GM11168 (cell line): Measurements from ENCODE around the gene TBC1D5.
"Not testable (repeated sequence)": the region's sequence is repeated elsewhere in the genome, so short reads cannot be mapped to it uniquely, and the experiment has no call there.

Experiments
- in situ Hi-C: fragments of 300-500 bp; cut with MboI; formaldehyde crosslinking; loops from one replicate; pipeline ENCODE4 v1.12.0; 2022; ENCODE audit warnings: low sequenced_read_pairs; ENCODE audit not compliant: unreplicated experiment

The TBC1D5 gene

DNA sequence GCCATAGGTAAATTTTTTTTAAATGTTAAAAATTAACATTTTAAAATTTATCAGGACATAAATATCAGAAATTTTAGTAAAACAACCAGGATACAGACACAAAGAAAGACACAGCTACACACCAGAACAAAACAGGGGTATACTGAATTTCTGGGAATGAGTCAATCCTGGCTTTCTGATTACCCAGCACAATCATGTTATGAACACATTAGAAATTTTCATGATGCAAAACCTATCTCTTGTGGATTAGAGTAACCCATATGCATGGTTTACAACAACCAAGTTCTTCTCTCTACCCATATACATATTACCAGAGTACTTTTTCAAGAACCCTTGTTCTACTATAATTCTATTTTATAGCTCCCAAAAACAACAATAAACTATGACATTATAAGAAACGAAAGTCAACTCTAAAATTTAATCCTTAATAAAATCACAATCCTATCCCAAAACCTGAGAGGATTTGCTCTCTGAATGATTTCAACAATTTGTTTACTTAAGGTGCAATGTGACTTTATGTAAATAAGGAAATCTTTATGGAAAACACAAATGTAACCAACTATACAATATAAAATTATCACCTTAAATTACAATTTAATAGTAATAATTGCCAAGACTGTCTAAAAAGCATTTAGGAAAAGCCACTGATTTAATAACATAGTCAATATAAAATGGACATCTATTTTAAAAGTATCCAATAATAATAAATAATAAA, 184.5 kb downstream of the TBC1D5 start:
- in situ Hi-C loops, result no loop called here

- in situ Hi-C loops, result no loop called here
Observed at GRCh38 chr3:17555525-17555924, 186.9 kb downstream of the TBC1D5 start.

GRCh38 chr3:17554078-17554477, 188.4 kb downstream of the TBC1D5 start:
- in situ Hi-C loops, result no loop called here

- in situ Hi-C loops, result no loop called here
Observed at GRCh38 chr3:17553080-17553479, 189.4 kb downstream of the TBC1D5 start.

- in situ Hi-C loops, result no loop called here
Observed at GRCh38 chr3:17552351-17552750, 190.1 kb downstream of the TBC1D5 start.

GRCh38 chr3:17551895-17552294, 190.5 kb downstream of the TBC1D5 start:
- in situ Hi-C loops, result no loop called here

- in situ Hi-C loops, result no loop called here
Observed at GRCh38 chr3:17551333-17551732, 191.1 kb downstream of the TBC1D5 start.

- in situ Hi-C loops, result no loop called here
Observed at GRCh38 chr3:17550624-17551023, 191.8 kb downstream of the TBC1D5 start.

DNA sequence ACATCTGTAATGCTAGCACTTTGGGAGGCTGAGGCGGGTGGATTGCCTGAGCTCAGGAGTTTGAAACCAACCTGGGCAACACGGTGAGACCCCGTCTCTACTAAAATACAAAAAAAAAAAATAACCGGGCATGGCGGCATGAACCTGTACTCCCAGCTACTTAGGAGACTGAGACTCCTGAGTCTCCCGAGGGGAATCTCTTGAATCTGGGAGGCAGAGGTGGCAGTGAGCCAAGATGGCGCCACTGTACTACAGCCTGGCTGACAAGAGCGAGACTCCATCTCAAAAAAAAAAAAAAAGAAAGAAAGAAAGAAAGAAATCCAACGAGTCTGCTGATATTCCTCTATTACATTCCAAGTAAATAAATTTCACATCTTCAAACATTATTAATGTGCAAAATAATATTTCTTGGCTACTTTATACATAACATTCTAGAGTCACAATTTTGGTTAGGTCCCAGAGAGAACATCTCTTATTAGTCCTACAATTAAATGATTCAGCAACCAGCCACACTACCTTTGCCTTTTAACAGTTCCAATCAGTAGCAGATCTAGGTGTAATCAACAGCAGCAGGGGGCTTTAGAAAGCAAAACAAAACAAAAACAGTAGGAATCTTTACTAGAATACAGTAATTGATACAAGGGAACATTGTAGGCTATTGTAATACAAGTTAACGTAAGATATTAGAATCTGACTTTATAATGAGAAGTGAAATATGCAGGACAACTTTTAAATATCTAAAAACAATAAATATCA, 195.8 kb downstream of the TBC1D5 start:
- in situ Hi-C loops, result no loop called here

GRCh38 chr3:17544632-17545031, 197.8 kb downstream of the TBC1D5 start:
- in situ Hi-C loops, result no loop called here

- in situ Hi-C loops, result no loop called here
Observed at GRCh38 chr3:17542591-17542990, 199.8 kb downstream of the TBC1D5 start.

GRCh38 chr3:17539436-17539835, 203.0 kb downstream of the TBC1D5 start:
- in situ Hi-C loops, result no loop called here

DNA sequence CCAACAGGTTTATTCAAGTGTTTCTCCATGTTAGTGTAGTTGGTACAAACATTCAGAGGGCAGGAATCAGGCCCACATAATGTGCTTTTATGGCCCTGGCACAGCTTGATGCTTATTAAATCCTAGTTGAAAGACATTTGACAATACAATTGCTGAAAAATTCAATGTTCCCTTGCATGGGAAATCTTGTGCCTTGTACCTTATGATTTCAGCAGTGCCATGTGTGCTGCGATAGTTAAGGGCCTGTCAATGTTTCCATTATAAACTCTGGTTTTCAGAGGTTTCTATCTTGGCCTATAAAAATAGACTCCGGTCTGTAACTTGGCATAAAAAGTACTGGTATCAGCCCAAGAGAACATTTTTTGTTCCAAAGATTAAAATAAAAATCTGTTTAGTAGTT, 207.2 kb downstream of the TBC1D5 start:
- in situ Hi-C loops, result no loop called here

DNA sequence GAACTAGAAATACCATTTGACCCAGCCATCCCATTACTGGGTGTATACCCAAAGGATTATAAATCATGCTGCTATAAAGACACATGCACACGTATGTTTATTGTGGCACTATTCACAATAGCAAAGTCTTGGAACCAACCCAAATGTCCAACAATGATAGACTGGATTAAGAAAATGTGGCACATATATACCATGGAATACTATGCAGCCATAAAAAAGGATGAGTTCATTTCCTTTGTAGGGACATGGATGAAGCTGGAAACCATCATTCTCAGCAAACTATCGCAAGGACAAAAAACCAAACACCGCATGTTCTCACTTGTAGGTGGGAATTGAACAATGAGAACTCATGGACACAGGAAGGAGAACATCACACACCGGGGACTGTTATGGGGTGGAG, 210.0 kb downstream of the TBC1D5 start:
- in situ Hi-C loops, result not testable (repeated sequence)

- in situ Hi-C loops, result no loop called here
Observed at GRCh38 chr3:17529677-17530076, 212.8 kb downstream of the TBC1D5 start.

DNA sequence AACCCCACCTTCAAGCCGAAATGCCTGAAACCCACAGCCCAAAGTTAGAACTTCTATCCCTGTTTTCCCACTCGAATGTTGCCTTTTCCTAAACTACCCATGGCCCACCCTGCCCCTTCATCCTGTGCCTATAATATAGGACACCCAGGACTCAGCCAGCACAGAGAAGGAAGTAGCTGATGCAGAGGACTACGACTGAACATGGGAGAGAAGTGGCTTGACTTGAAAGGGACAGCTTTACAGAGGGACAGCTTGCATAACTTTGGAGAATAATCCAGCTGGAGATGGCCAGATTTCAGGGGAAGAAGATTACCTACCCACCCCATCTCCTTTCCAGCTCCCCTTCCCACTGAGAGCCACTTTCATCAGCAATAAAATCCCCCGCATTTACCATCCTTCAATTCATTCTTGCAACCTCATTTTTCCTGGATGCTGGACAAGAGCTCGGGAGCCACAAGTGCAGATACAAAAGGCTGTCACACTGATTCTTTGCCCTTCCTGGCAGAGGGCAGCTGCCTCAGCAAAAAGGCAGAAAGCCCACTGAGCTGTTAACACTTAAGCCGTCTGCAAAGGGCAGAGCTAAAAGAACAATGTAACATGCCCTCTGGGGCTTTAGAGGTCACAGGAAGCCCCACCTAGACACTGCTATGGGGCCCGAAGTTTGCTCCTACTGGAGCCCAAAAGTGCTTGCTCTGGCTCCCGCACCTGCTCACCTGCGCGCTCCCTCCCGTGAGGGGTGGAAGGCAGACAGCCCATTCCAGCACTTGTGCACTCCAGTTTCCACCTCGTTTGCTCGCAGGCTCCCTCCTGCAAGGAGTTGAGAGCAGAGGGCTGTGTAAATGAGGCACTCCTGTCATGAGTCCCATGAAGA, 224.0 kb downstream of the TBC1D5 start:
- in situ Hi-C loops, result no loop called here

DNA sequence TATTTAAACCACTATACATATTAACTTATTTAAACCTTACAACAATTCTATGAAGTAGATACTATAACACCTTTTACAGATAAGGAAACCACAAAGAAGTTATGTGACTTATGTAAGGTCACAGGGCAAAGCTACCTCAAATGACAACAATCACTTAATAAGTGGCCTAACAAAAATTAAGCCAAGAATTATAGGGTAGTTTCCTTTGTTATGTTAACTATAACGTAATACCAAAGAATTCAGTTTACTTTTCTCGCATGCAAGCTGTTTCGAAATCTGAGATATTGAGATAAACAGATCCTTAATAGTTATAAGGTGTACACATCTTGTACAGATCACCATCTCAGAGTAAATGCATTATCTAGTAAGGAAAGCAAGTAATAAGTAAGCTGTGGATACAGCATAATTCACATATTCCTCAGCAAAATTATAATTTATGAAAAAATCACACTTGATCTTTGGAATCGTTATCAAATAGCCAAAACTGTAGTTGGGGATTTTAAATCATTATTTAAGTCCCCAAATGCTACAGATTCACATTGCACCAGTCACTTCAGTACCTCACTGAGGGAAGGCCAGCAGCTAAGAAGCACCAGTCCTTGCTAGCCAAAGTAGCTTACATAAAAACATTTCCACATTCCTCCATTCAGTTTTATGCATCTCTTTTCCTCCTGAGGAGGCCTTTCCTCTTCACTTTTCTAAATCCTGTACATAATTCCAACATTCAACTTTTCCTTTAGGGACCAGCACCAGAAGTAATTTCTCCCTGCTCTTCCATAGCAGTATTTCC, 226.8 kb downstream of the TBC1D5 start:
- in situ Hi-C loops, result no loop called here

GRCh38 chr3:17514597-17514996, 227.8 kb downstream of the TBC1D5 start:
- in situ Hi-C loops, result no loop called here

DNA sequence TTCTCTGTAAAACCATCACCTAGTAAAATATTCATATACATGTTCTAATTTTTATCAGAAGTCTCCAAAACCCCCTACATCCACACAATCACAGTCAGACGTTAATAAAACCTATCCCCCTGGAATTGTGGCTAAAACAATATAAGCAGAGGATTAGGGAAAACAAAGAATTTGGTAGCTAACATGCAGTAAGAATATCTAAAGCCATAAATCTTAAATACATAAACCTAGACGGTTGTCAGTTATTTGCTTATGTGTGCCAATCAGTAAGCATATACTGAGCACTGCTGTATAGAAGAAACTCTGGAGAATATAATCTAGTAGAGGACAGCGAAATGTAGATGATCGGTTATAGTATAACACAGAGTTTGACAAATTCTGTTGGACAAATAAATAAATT, 232.2 kb downstream of the TBC1D5 start:
- in situ Hi-C loops, result no loop called here

DNA sequence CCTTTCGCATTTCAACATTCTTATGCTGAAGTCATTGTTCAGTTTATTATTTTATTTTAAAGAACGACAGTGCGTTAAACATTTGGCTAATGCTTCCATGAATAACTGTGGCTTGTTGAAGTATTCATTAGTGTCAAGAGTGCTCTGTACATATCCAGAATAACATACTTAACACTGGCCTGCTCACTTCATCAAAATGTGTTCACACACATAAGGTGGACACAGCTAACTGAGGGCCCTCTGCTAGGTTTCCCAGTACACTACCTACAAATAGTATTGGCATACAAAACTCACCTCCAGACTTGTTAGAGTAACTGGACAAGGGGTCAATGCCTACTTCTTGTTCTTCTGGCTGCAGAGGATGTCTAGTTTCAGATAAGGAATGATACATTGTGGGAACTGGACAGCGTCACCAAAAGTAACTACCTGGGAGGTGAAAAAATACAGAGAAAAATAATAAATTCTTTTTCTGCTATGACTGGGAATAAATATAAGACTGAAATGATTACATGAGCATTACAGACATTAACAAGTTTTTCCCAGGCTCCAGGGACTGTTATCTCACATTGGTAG, 234.2 kb downstream of the TBC1D5 start:
- in situ Hi-C loops, result no loop called here
